SK-N-MC (cell line): ENCODE measurements around the gene NSD1.

Source experiments
- DNase-seq: peaks from one replicate; pipeline ENCODE4 v3.0.0-alpha.2; 2011; ENCODE audit warnings: low read depth, low spot score
- H3K27ac ChIP-seq: fragments of 200-600 bp; sonication (generic); 2 replicates; pipeline ENCODE4 v1.5.1; 2016; ENCODE audit warnings: mixed run types
- H3K36me3 ChIP-seq: fragments of 200-600 bp; sonication (generic); 2 replicates; pipeline ENCODE4 v1.6.1; 2017; ENCODE audit warnings: antibody characterized with exemption, low read length, mixed read lengths; ENCODE audit not compliant: insufficient read depth
- H3K4me3 ChIP-seq: fragments of 200-600 bp; sonication (generic); 2 replicates; pipeline ENCODE4 v1.5.1; 2016
- H3K9ac ChIP-seq: fragments of 200-600 bp; sonication (generic); 2 replicates; pipeline ENCODE4 v1.8.0; 2017; ENCODE audit warnings: mixed run types, mixed read lengths; ENCODE audit not compliant: insufficient read length
- H3K9me3 ChIP-seq: fragments of 200-600 bp; sonication (generic); 2 replicates; pipeline ENCODE4 v1.6.1; 2017; ENCODE audit warnings: low read depth, mild to moderate bottlenecking, antibody characterized with exemption, low read length, moderate library complexity, mixed read lengths
- EZH2 ChIP-seq: fragments of 200-600 bp; sonication (generic); IDR thresholded peaks from one replicate; pipeline ENCODE4 v1.6.1; 2017; ENCODE audit warnings: antibody characterized with exemption
- FOXP2 ChIP-seq: optimal IDR thresholded peaks from 2 replicates; pipeline ENCODE3; 2011; ENCODE audit warnings: mild to moderate bottlenecking, moderate library complexity; ENCODE audit not compliant: insufficient read depth; ENCODE audit errors: extremely low read length, control extremely low read depth
- POLR2AphosphoS5 ChIP-seq: IDR thresholded peaks from 2 replicates; pipeline ENCODE4 v1.6.1; 2012; ENCODE audit warnings: mild to moderate bottlenecking, low read depth, low read length, borderline replicate concordance

Gene NSD1

DNA sequence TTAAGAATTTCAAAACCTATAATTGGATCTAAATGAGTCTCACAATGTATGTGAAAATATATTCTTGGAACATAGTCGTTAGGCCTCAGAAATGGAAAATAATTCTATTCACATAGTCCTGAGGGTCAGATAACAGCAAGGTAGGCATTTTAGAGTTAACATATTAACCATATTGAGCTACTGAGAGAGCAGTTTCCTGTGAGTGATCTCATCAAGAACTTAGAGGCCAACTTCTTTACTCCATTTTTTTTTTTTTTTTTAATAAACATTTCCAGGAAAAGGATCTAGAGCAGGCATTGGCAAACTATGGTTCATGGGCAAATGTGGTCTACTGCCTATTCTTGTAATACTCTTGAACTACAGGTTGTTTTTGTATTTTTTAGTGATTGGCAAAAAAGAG is 143.3 kb downstream of the NSD1 start:
- Histone ChIP-seq H3K9me3 (no peaks in the 10 kb centered on the region), H3K27ac (no peak overlapping the region), H3K4me3 (no peak overlapping the region), H3K9ac (no peak overlapping the region), H3K36me3 (peaks cover 42% of the 10 kb centered on the region)
- DNase-seq = no peak
- TF ChIP-seq POLR2AphosphoS5 (no peak), EZH2 (no peak), FOXP2 (no peak)

DNA sequence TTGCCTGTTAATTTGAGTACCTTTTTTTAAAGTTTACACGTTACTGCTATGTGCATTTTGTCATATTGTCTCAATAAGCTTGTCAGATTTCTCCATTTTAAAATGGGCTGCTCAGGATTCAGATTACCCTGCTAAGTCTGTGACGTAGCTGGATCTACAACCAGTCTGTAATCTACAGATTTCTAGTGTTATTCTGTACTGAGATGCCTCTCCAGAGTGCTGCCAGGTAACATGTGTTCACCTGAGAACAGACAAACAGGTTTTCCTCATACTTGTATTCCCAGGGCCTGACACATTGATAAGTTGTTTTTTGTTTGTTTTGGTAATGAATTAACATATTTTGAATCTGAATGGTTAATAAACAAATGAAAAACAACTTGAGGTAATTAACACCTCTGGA is 154.6 kb downstream of the NSD1 start:
- no peak overlapping the region for H3K4me3 ChIP-seq
- no peak overlapping the region for H3K9ac ChIP-seq
- H3K36me3 ChIP-seq = peaks cover 54% of the 10 kb centered on the region
- no peak overlapping the region for H3K27ac ChIP-seq
- H3K9me3 ChIP-seq = no peaks in the 10 kb centered on the region
- no peak for DNase-seq
- TF ChIP-seq FOXP2 (no peak), POLR2AphosphoS5 (no peak), EZH2 (no peak)

DNA sequence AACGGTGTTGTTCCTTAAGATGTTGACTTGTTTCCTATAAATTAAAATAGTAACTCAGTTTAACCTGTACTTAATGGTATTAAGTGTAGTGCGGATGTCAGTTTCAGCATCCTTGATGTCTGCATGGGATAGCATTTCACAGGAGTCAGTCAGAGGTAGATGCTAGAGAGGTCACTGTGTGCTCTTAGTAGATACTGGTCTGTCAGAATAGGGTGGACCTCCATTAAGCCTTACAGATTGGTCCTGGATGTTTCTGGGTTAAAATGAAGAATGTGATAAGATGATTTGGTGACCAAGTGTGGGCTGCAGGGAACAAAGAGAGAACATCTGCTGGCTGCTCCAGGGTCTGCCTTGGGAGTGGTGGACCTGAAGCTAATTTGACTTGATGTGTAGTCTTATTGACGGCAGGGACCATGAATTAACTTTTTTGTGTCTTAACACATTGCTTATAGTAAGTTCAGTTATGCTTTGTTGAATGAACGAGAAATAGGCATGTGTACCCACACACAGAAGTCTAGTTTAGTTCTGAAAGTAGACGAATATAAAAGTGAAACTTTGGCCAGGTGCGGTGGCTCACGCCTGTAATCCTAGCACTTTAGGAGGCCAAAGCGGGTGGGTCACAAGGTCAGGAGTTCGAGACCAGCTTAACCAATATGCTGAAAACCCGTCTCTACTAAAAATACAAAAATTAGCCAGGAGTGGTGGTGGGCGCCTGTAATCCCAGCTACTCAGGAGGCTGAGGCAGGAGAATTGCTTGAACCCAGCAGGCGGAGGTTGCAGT is 157.4 kb downstream of the NSD1 start:
- H3K9me3 ChIP-seq = no peaks in the 10 kb centered on the region
- H3K27ac ChIP-seq = no peak overlapping the region
- H3K36me3 ChIP-seq = peaks cover 57% of the 10 kb centered on the region
- TF ChIP-seq POLR2AphosphoS5 (no peak), EZH2 (no peak), FOXP2 (no peak)
- no peak for DNase-seq
- H3K4me3 ChIP-seq = no peak overlapping the region
- H3K9ac ChIP-seq = no peak overlapping the region

DNA sequence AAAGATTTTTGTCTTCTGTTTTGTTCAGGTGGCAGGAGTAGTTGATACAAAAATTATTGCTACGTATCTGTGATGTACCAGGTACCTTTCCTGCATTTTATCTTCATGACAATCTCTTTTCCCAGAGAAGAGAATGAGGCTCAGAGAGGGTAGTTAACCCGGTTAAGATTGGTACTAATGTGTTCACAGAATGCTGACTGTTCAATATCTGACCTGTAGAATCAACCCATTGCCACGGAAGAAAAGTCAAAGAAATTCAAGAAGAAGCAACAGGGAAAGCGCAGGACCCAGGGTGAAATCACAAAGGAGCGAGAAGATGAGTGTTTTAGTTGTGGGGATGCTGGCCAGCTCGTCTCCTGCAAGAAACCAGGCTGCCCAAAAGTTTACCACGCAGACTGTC is 158.2 kb downstream of the NSD1 start:
- Histone ChIP-seq H3K36me3 (peaks cover 57% of the 10 kb centered on the region), H3K9me3 (no peaks in the 10 kb centered on the region), H3K4me3 (no peak overlapping the region), H3K27ac (no peak overlapping the region), H3K9ac (no peak overlapping the region)
- TF ChIP-seq POLR2AphosphoS5 = no peak
- no peak for TF ChIP-seq EZH2
- no peak for TF ChIP-seq FOXP2
- no peak for DNase-seq

GRCh38 chr5:177293819-177294581 is 160.4 kb downstream of the NSD1 start:
- Histone ChIP-seq H3K9ac (no peak overlapping the region), H3K9me3 (no peaks in the 10 kb centered on the region), H3K27ac (no peak overlapping the region), H3K4me3 (no peak overlapping the region), H3K36me3 (peaks cover 52% of the 10 kb centered on the region)
- no peak for TF ChIP-seq EZH2
- TF ChIP-seq FOXP2 = no peak
- no peak for TF ChIP-seq POLR2AphosphoS5
- DNase-seq = no peak

DNA sequence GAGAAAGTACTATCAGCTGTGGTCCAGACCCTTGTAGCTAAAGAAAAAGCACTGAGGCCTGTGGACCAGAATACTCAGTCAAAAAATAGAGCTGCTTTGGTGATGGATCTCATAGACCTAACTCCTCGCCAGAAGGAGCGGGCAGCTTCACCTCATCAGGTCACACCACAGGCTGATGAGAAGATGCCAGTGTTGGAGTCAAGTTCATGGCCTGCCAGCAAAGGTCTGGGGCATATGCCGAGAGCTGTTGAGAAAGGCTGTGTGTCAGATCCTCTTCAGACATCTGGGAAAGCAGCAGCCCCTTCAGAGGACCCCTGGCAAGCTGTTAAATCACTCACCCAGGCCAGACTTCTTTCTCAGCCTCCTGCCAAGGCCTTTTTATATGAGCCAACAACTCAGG is 161.1 kb downstream of the NSD1 start:
- Histone ChIP-seq H3K9ac (no peak overlapping the region), H3K9me3 (no peaks in the 10 kb centered on the region), H3K4me3 (no peak overlapping the region), H3K36me3 (peaks cover 47% of the 10 kb centered on the region), H3K27ac (no peak overlapping the region)
- no peak for DNase-seq
- TF ChIP-seq EZH2 (no peak), FOXP2 (no peak), POLR2AphosphoS5 (no peak)

GRCh38 chr5:177295924-177296323 is 162.4 kb downstream of the NSD1 start:
- Histone ChIP-seq H3K36me3 (peaks cover 41% of the 10 kb centered on the region), H3K4me3 (no peak overlapping the region), H3K27ac (no peak overlapping the region), H3K9ac (no peak overlapping the region), H3K9me3 (no peaks in the 10 kb centered on the region)
- no peak for TF ChIP-seq FOXP2
- no peak for TF ChIP-seq EZH2
- no peak for TF ChIP-seq POLR2AphosphoS5
- no peak for DNase-seq

DNA sequence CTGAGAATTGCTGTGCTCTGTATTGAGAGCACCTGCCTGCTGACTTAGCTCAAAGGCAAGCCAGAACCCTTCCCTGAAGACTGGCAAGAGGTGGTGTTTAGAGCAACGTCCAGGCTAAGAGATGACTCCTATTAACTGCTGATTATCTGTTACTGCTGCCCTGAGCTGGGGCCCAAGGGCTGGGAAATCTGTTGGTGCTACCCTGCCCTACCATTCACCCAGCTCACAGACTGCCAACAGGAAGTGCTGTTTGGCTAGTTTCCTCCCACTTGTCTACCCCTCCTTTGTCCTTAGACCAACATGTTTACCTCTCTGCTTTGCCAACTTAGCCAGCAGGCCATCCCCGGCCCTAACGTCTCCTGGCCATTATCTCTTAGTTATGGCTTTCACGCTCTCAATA is 163.0 kb downstream of the NSD1 start:
- no peak overlapping the region for H3K27ac ChIP-seq
- H3K4me3 ChIP-seq = no peak overlapping the region
- TF ChIP-seq FOXP2 (no peak), POLR2AphosphoS5 (no peak), EZH2 (no peak)
- H3K9ac ChIP-seq = no peak overlapping the region
- no peaks in the 10 kb centered on the region for H3K9me3 ChIP-seq
- DNase-seq = no peak
- peaks cover 38% of the 10 kb centered on the region for H3K36me3 ChIP-seq
